Embryonic facial prominence (tissue), 1 donor: ENCODE results near the gene MPP2.
"Not testable (repeated sequence)": the region's sequence is repeated elsewhere in the genome, so short reads cannot be mapped to it uniquely, and the experiment has no call there.

ENCODE experiments used
- DNase-seq: peaks from one replicate; pipeline ENCODE4 v3.0.0-alpha.2; 2016; ENCODE audit errors: extremely low spot score

MPP2 gene

DNA sequence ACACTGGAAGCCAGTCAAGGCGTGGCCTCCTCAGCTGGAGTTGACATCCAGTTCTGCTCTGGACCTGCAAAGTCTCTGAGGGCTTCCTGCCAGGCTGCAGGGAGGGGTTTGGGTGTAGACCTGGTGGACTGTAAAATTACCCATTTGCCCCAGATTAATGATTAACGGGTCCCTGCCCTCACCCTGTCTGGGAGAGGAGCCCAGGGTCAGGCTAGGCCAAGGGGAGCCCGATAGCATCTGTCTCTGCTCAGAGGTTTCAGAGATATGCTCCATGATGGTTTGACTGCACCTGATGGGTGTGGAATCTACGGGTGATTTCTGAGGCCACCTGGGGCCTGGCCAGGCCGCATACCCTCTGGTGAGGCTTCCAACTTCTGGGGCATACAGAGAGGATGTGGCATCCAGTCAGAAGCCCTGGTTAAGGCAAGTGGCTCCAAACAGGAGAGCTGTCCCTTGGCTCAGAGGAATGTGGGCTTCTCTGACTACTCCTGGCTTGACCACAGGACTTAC, 23.8 kb upstream of the MPP2 start:
- no peak for DNase-seq

DNA sequence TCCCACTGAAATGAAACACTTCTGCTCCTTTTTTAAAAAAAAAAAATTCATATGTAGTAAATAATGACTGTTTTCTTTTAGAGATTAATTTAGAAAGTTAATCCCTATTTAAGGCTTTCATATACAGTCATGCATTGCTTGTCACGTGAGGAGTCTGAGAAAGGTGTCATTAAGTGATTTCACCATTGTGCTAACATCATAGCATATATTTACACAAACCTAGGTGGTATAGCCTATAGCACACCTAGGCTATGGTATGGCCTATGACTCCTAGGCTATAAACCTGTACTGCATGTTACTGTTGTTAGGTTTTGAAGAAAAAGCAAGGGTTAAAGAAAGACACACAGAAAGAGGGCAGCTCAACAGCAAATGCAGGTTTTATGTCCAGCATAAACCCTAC, 21.3 kb upstream of the MPP2 start:
- DNase-seq = no peak

DNA sequence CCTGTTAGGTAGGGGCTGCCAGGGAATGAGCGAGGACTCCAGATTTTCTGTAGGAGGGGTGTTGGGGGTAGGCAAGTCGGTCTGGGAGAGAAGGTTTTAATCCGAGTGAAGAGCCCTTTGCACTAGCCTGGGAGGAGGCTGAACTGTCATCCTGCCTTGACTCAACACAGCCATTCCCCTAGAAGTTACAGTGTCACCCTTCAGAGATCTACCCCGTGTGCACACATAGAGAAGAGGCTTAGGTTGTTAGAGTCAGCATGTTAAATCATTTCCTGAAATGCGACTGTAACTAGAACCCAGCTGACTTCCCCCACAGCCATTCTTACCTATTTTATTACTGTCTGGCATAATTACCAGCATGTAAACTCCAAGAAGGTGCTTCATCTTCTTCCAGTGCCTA, 20.6 kb upstream of the MPP2 start:
- not testable (repeated sequence) for DNase-seq

DNA sequence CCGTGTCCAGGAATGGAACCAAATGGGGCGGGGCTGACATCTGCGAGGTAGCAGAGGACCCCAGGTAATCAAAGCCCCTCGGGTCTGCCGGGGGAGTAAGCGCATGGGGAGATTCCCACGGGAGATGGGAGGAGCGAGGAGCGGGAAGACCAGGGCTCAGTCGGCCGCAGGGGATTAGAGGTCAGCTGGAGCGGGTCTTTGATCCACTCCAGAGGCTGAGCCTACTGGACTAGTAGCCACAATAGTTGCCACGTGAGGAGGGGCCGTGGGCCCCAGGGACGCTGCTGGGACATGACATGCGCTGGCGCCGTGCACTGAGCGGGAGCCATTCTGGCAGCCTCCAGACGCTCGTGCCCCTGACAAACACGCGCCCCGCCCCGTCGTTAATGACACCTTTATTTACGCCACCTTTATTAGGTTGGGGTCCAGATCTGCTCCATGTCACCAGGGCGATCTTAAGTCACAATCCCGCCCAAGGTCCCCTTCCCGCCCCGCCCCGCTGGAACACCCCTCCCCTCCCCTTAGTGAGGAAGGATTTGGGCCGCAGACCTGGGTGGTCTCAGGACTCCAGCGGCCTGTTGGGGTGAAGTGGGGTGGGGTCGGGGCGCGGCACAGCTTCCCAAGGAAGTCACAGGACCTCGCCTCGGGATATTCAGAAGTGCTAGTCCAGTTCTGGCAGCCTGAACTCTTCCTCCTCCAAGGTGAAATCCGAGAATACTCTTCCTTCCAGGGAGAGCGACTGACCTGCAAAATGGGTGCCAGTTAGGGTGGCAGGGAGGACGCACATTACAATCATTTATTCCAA, 19.9 kb upstream of the MPP2 start:
- no peak for DNase-seq

DNA sequence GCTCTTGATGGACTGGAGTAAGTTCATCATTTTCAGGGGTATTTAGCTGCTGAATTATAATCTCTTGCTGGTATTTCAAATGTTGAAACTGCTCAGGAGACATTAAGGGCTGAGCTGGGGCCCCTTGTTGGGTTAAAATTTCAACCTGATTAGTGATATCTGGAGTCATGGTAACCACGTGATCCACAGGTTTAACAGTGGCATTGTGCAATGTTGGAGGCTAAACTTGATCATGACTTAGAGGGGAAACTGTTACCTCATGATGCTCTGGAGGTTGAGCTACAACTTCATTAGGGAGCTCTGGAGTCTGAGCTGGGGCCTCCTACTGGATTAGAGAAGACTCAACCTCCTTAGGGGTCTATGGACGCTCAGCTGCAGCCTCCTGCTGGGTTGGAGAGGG, 17.2 kb upstream of the MPP2 start:
- no peak for DNase-seq

DNA sequence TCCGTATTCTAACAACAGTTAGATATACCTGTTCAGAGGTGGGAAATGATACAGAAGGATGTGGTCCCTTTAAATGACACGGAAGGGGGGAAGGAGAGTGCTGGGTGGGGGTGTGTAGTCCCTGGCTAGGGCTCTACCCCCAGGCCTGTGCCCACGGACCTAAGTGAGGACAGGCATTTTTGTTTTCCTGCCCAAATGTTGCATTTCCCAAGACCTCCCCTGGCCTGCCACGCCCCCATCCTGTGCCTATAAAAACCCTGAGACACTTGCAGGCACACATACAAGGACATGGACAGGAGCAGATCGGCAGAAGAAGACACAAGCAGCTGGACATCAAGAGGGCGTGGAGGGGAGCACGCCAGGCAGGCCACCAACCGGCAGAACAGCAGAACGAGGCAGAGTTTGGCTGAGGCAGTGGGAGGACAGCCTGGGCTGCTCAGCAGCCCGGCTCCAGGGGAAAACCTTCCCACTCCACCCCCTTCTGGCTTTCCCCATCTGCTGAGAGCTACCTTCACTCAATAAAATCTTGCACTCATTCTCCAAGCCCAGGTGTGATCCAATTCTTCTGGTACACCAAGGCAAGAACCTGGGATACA, 13.3 kb upstream of the MPP2 start:
- no peak for DNase-seq

- DNase-seq = no peak
Measured at GRCh38 chr17:43918026-43918389, 10.7 kb upstream of the MPP2 start.

- DNase-seq = no peak
Measured at GRCh38 chr17:43917348-43918025, 10.2 kb upstream of the MPP2 start.

- no peak for DNase-seq
Measured at GRCh38 chr17:43917016-43917347, 9.6 kb upstream of the MPP2 start.

GRCh38 chr17:43916385-43916784, 9.0 kb upstream of the MPP2 start:
- no peak for DNase-seq

GRCh38 chr17:43915559-43915958, 8.2 kb upstream of the MPP2 start:
- DNase-seq = no peak

GRCh38 chr17:43914451-43914850, 7.1 kb upstream of the MPP2 start:
- no peak for DNase-seq

DNA sequence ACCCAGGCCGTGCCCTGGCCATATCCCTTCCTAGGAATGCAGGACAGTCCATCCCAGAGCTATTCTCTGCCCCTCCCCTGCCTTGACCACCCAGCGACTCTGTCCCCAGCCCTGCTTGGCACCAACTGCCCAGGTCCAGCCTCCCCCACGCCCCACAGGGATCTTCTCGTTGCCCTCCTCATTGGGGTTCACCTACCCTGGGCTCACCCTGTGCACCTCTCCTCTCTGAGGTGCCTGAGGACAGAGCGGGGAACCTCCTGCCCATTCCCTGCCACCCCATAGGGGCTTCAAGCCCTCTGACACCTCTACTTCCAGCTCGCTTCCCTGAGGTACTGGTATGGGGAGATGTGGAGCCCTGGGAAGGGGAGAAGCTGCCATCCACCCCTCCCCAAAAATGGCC, 6.2 kb upstream of the MPP2 start:
- DNase-seq = no peak

DNA sequence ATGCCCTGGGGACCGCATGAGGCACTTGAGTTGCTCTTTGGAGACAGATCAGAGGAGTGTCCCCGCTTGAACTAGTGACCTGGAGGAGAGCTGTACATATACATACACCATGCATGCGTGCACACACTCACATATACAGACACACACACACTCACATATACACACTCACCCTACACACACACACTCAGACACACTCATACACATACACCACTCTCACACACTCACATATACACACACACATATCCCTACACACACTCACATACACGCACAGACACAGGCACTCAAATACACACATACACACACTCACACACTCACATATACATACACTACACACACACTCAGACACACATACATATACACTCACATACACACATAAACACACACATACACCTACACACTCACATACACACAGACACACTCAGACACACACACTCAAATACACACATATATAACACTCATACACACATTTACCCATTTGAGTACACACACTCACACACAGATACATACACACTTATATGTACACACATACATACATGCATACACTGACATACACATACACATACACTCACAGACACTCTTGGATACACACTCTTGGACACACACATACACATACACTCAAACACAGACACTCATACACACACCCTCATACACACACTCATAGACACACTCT, 5.4 kb upstream of the MPP2 start:
- no peak for DNase-seq

- DNase-seq = no peak
Measured at GRCh38 chr17:43911904-43912303, 4.6 kb upstream of the MPP2 start.

GRCh38 chr17:43909537-43910231, 2.3 kb upstream of the MPP2 start:
- DNase-seq = no peak

DNA sequence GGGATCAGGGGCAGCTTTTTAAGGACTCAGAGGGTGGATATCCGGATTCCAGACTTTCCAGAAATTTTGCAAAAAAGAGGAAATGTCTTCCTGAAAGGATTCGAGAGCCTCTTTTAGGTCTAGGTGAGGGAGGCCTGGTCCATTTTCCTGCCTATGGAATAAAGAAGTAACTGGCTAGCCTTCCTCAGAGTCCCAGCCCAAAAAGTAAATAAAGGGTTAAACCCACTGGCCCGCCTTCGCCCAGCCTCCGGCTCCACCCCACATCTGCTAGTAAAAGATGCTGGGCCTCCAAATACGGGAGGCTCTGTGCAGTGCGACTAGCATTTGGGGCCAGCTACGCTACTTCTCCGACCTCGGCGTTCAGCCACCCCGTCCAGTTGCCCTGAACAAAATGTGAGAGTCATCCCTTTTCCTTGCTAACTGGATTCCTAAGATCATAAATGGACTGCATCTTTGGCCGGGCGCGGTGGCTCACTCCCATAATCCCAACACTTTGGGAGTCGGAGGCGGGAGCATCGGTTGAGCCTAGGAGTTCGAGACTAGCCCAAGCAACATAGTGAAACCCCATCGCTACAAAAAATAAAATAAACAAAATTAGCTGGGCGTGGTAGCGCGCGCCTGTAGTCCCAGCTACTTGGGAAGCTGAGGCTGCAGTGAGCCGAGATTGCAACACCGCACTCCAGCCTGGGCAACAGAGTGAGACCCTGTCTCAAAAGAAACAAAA, 824 bp upstream of the MPP2 start:
- peak; percentile 57 for DNase-seq

GRCh38 chr17:43906951-43907424, 348 bp downstream of the MPP2 start:
- DNase-seq = no peak

DNA sequence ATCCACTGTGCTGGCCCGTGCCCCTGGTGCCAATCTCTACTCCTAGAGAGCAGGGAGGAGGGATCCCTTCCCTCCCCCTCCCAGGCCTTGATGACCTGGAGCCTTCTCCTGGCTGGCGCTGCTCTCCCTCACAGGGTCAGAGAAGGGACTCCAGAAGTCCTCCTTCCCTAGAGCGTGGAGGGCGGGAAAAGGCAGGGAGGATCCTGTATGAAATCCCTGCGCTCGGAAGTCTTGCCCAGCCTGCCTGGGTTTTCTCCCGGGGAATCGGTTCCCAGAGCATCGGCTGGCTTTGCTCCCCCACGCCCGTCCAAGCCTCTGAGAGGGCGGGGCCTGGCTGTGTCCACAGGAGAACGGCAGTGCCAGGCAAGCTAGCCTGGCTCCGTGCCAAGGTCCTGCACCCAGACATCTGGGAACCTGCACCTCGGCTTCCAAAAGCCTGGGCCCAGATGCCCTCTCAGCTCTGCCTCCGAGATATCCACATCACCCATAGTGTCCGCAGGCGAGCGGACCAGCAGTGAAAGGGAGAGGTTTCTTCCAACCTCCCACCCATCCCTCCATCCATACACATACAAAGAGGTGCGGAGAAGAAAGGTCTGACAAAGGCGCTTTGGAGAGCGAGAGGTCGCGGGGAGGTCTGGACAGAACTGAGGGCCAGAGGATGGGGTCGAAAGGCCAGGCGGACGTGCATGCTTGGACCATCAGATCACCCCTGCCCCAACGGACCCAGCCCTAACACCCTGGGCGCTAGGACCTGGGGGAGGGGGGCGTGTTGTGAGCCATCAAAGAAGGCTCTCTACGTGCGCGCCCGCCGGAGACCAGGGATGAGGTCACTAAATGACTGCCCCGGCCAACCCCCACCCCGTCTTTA, 1.1 kb downstream of the MPP2 start:
- DNase-seq = no peak

GRCh38 chr17:43905400-43905984, 1.8 kb downstream of the MPP2 start:
- DNase-seq = no peak
